ENCODE measurements around the gene GREB1L. TPM values are rescaled to one million over a fixed set of nuclear protein-coding genes. Genes with fewer than 3 reads are reported as not detected.
"Not testable (repeated sequence)": the region's sequence is repeated elsewhere in the genome, so short reads cannot be mapped to it uniquely, and the experiment has no call there.

The GREB1L gene
- total RNA-seq, 2 experiments from 2014 or later = not detected

DNA sequence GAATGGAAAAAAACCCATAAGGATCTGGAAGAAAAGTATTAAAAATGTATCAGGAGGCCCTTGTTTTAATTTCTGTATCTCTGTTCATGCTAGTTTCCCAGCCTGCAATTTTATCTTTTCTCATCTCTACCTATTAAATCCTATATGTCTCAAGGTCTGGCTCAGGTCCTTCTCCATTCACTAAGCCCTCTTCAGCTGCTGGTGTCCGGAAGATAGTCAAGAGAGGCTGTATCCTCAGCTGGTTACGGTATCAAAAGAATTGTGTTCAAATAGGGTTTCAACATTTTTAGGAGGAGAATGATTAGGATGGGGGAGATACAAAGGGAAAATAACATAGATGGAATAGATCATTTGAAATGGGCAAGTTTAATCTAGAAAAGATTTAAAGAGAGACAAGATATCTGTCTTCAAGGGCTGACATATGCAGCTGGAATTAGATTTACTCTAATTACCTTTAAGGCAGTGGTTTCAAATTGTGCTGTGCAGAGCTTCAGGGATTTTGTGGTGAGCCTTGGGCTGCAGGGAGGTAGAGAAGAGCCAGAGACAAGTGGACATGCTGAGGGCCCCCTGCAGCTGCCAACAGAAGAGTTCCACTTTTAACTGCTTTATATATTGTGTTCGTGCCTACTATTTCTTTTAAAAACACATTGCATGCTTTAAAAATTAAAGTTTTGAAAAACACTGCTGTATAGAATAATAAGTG is 24.1 kb downstream of the GREB1L start:
- CTCF ChIA-PET = no interaction called here
- no peak for DNase-seq
- Mint-ChIP-seq H3K27me3 (peaks cover 5% of the 10 kb centered on the region), H3K36me3 (ENCODE audit: low read depth) (no peaks in the 10 kb centered on the region), H3K4me1 (no peaks in the 10 kb centered on the region), H3K27ac (no peak overlapping the region), H3K9me3 (ENCODE audit: low read depth) (no peaks in the 10 kb centered on the region), H3K4me3 (no peak overlapping the region)
- POLR2A ChIA-PET = no interaction called here
- intact Hi-C loops (cut with DNase I, micrococcal nuclease) = no loop called here
- ATAC-seq = no peak

DNA sequence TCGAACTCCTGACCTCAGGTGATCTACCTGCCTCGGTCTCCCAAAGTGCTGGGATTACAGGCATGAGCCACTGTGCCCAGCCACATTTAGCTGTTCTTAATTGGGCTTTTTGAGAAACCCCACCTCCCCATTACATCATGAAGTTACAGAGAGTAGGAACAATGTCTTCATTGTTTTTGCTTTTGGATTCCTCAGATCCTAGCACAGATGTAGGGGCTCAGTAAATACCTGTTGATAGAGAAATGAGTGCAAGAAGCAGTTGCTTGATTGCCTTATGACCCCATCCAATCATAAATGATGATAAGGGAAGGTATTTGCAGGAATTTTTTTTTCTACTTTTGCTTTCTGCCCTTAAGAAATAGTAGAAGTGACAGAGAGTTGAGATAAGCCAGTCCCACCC is 25.4 kb downstream of the GREB1L start:
- intact Hi-C loops (cut with DNase I, micrococcal nuclease) = no loop called here
- H3K9me3 Mint-ChIP-seq (ENCODE audit: low read depth) = no peaks in the 10 kb centered on the region
- no peaks in the 10 kb centered on the region for H3K36me3 Mint-ChIP-seq (ENCODE audit: low read depth)
- DNase-seq (no peak), ATAC-seq (no peak)
- H3K27ac Mint-ChIP-seq = no peak overlapping the region
- H3K4me1 Mint-ChIP-seq = no peaks in the 10 kb centered on the region
- no peak overlapping the region for H3K4me3 Mint-ChIP-seq
- POLR2A ChIA-PET = no interaction called here
- CTCF ChIA-PET = no interaction called here
- H3K27me3 Mint-ChIP-seq = peaks cover 5% of the 10 kb centered on the region

DNA sequence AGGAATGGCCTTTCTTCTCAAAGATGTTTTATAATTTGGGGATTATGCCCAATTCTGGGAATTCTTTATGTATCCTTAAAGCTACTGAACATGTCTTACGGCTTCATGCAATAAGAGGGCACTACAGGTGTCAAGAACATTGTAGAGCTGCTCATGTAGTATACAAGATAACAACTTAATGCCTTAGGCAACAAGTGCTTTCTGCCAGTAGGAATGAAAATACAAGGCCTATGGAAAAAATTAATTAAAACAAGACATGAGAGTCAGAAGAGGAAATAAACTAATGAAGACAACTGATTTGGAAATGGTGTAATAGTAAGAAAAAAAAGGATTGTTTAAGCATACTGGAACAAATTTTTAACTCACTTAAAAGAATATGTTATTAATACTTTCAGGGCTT is 27.3 kb downstream of the GREB1L start:
- ATAC-seq (no peak), DNase-seq (no peak)
- Mint-ChIP-seq H3K9me3 (ENCODE audit: low read depth) (no peaks in the 10 kb centered on the region), H3K27ac (no peak overlapping the region), H3K4me3 (no peak overlapping the region), H3K27me3 (peaks cover 9% of the 10 kb centered on the region), H3K4me1 (no peaks in the 10 kb centered on the region), H3K36me3 (ENCODE audit: low read depth) (no peaks in the 10 kb centered on the region)
- ChIA-PET CTCF (no interaction called here), POLR2A (no interaction called here)
- intact Hi-C loops (cut with DNase I, micrococcal nuclease) = no loop called here

DNA sequence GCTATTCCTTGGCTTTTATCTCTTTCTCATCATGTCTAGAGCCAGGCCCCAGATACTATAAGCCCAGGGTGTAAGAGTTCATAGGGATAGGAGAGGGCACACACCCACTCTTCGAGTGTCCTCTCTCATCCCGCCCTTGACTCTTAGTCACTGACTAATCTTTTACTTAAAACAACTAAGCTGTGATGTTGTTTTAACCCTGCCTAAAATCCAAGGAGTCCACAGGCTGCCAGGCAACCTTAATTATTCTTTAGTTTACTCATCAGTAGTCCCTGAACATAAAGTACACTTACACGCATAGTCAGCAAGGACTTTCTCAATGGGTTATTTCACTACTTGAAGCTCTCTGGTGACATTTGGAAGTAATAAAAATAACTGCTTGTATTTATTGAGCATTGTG is 28.4 kb downstream of the GREB1L start:
- ATAC-seq (no peak), DNase-seq (no peak)
- Mint-ChIP-seq H3K27me3 (peaks cover 9% of the 10 kb centered on the region), H3K4me1 (no peaks in the 10 kb centered on the region), H3K27ac (no peak overlapping the region), H3K9me3 (ENCODE audit: low read depth) (no peaks in the 10 kb centered on the region), H3K4me3 (no peak overlapping the region), H3K36me3 (ENCODE audit: low read depth) (no peaks in the 10 kb centered on the region)
- intact Hi-C loops (cut with DNase I, micrococcal nuclease) = loop anchor here in 1 of 2 experiments (10.0 kb wide), 1 partner anchor 76 kb away; no protein-coding TSS in a partner anchor
- CTCF ChIA-PET = no interaction called here
- POLR2A ChIA-PET = no interaction called here

DNA sequence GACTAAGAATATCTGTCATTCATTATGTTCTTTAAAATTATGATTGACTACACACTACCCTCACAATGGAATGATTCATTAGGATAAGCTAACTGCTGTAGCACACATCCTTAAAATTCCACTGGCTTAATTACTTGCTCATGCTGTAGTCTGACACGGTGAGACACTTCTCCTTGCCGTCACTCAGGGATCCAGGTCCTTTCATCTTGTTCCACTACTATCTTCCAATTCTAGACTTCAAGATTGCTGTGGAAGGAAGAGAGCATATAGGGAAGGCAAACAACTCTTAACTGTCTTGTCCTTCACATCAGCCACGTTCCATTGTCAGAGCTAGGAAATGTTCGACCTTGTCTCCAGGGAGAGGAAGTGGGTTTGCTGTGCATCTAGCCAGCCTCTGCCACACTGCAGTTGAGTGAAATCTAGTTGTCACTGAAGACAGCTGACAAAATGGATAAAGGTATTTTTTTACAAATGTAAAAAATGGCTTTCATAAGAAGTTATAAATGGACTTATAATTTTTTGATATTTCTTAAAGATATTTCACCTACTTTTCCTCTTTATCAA is 30.1 kb downstream of the GREB1L start:
- no peak overlapping the region for H3K4me3 Mint-ChIP-seq
- intact Hi-C loops (cut with DNase I, micrococcal nuclease) = loop anchor here in 1 of 2 experiments (10.0 kb wide), 1 partner anchor 77 kb away; no protein-coding TSS in a partner anchor
- DNase-seq = no peak
- no peaks in the 10 kb centered on the region for H3K9me3 Mint-ChIP-seq (ENCODE audit: low read depth)
- ATAC-seq = no peak
- H3K36me3 Mint-ChIP-seq (ENCODE audit: low read depth) = no peaks in the 10 kb centered on the region
- no peaks in the 10 kb centered on the region for H3K4me1 Mint-ChIP-seq
- ChIA-PET CTCF (no interaction called here), POLR2A (interaction anchor here (0.6 kb wide), 1 partner anchor 315 kb away, joined by 5 read pairs; no protein-coding TSS in a partner anchor)
- peaks cover 9% of the 10 kb centered on the region for H3K27me3 Mint-ChIP-seq
- H3K27ac Mint-ChIP-seq = no peak overlapping the region

DNA sequence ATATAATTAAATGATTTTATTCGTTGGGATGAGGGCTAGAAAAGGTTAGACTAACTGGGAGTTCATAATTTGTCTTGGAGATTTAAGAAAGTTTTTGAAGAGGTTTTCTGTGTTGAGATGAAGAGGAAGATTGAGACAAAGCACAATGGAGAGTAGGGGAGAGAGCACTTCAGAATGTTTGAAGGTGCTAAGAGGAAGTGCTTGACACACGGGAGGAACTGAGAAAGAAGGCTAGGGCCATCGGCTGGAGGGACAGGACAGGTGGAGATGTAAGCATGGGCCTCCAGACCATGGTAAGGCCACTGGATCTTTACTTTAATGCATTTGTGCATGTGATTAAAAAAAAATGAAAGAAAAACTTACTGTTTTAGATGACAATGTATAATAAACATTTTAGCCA is 31.5 kb downstream of the GREB1L start:
- Mint-ChIP-seq H3K27ac (no peak overlapping the region), H3K36me3 (ENCODE audit: low read depth) (no peaks in the 10 kb centered on the region), H3K4me3 (no peak overlapping the region), H3K27me3 (peaks cover 9% of the 10 kb centered on the region), H3K4me1 (no peaks in the 10 kb centered on the region), H3K9me3 (ENCODE audit: low read depth) (no peaks in the 10 kb centered on the region)
- ChIA-PET CTCF (no interaction called here), POLR2A (no interaction called here)
- intact Hi-C loops (cut with DNase I, micrococcal nuclease) = loop anchor here in 1 of 2 experiments (10.0 kb wide), 1 partner anchor 79 kb away; no protein-coding TSS in a partner anchor
- ATAC-seq (no peak), DNase-seq (no peak)

DNA sequence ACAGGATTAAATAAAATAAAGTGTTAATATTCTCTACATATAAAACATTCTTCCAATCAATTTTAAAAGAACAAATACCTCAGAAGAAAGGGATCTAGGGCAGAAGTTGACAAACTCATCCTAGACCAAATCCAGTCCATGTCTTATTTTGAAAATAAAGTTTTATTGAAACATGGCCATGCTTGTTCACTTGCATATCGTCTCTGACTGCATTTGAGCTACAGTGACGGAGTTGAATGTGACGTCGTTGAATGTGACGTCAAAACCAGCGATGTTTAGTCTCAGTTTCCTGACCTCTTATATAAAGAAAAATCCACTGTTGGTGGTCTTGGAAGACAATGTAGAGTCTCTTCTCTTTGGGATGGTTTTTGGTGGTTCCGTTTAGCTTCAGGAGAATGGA is 33.6 kb downstream of the GREB1L start:
- no peak for ATAC-seq
- POLR2A ChIA-PET = no interaction called here
- H3K4me1 Mint-ChIP-seq = no peaks in the 10 kb centered on the region
- no peaks in the 10 kb centered on the region for H3K9me3 Mint-ChIP-seq (ENCODE audit: low read depth)
- H3K27ac Mint-ChIP-seq = no peak overlapping the region
- no peak for DNase-seq
- CTCF ChIA-PET = no interaction called here
- H3K4me3 Mint-ChIP-seq = no peak overlapping the region
- no peaks in the 10 kb centered on the region for H3K36me3 Mint-ChIP-seq (ENCODE audit: low read depth)
- intact Hi-C loops (cut with DNase I, micrococcal nuclease) = loop anchor here in 1 of 2 experiments (10.0 kb wide), 1 partner anchor 81 kb away; no protein-coding TSS in a partner anchor
- H3K27me3 Mint-ChIP-seq = peaks cover 4% of the 10 kb centered on the region

DNA sequence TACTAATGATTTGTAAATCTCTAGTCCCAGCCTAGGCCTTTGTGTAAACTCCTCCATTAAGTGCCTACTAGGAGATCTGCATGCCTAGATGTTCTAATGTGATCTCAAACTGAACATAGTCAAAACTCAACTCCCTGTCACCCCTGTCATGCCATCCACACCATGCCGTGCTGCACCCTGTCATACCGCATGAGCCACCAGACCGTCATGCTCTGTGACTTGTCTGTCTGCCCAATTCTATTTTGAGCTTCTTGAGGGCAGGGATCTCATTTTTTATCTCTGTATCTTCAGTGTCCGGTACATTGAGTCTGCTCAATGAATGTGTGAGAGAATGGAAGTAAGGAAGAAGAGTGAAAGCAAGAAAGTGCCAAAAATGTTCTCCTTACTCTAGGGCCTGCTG is 35.5 kb downstream of the GREB1L start:
- no peaks in the 10 kb centered on the region for H3K36me3 Mint-ChIP-seq (ENCODE audit: low read depth)
- intact Hi-C loops (cut with DNase I, micrococcal nuclease) = loop anchor here in 1 of 2 experiments (10.0 kb wide), 1 partner anchor 83 kb away; no protein-coding TSS in a partner anchor

DNA sequence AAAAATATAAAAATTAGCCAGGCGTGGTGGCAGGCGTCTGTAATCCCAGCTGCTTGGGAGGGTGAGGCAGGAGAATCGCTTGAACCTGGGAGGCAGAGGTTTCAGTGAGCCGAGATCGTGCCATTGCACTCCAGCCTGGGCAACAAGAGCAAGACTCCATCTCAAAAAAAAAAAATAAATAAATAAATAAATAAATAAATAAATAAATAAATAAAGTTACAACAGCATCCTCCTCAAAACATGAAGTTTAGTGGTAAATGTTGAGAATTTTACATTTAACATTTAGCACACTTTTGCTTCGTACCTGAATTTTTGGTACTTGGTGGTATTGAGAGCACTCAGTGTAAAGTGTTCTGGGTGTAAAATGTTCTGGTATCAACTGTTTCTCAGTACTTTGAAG is 36.2 kb downstream of the GREB1L start:
- intact Hi-C loops (cut with DNase I, micrococcal nuclease) = loop anchor here in 1 of 2 experiments (10.0 kb wide), 1 partner anchor 83 kb away; no protein-coding TSS in a partner anchor

More for the DNA sequence above, 35.5 kb downstream of the GREB1L start:
- CTCF ChIA-PET = no interaction called here
- Mint-ChIP-seq H3K27me3 (peaks cover 2% of the 10 kb centered on the region), H3K4me3 (no peak overlapping the region), H3K4me1 (no peaks in the 10 kb centered on the region), H3K27ac (no peak overlapping the region), H3K9me3 (ENCODE audit: low read depth) (no peaks in the 10 kb centered on the region)
- POLR2A ChIA-PET = no interaction called here
- ATAC-seq (no peak), DNase-seq (no peak)

DNA sequence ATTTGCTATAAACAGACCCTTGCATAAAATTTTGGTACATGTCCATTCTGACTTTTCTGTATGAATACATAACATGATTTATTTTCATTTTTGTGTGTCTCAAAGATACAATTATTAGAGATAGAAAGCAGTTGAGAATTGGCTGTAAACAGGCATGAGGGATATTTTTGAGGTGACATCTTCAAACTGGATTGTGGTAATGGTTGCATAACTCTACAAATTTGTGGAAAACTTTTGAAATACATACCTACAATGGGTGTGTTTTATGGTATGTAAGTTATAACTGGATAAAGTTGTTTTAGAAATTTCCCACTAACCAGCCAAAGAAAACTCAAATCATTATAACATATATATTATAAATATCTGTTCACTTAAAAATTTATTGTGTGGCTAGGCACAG is 39.6 kb downstream of the GREB1L start:
- intact Hi-C loops (cut with DNase I, micrococcal nuclease) = no loop called here
- Mint-ChIP-seq H3K27ac (no peak overlapping the region), H3K27me3 (peaks cover 4% of the 10 kb centered on the region), H3K36me3 (ENCODE audit: low read depth) (no peaks in the 10 kb centered on the region), H3K9me3 (ENCODE audit: low read depth) (no peaks in the 10 kb centered on the region), H3K4me3 (no peak overlapping the region), H3K4me1 (no peaks in the 10 kb centered on the region)
- CTCF ChIA-PET = no interaction called here
- POLR2A ChIA-PET = no interaction called here
- DNase-seq (no peak), ATAC-seq (no peak)

More for the DNA sequence above, 36.2 kb downstream of the GREB1L start:
- H3K9me3 Mint-ChIP-seq (ENCODE audit: low read depth); POLR2A ChIA-PET; CTCF ChIA-PET; H3K27ac Mint-ChIP-seq; H3K36me3 Mint-ChIP-seq (ENCODE audit: low read depth); DNase-seq; ATAC-seq; H3K4me1 Mint-ChIP-seq; H3K4me3 Mint-ChIP-seq; H3K27me3 Mint-ChIP-seq: not testable (repeated sequence)

GRCh38 chr18:21284540-21284939 is 42.5 kb downstream of the GREB1L start:
- H3K36me3 Mint-ChIP-seq (ENCODE audit: low read depth) = no peaks in the 10 kb centered on the region

DNA sequence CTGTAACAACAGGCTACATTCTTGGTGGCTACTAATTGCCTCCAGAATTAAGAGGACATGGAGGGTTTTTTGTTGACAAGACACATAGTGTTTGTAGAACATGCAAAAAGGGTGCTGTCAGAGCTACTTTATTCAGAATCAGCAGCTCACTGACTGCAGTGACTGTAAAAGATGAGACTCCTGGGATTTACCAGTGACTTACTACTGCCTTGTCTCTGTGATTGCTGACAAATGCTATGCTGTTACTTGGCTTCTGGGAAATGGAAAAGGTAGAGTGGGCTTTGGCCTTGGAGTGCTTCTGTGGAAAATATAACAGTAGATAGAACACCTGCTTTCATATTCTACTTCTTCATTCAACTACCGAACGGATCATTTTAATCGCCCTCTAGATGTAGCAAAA is 47.8 kb downstream of the GREB1L start:
- H3K4me3 Mint-ChIP-seq = no peak overlapping the region
- H3K36me3 Mint-ChIP-seq (ENCODE audit: low read depth) = no peaks in the 10 kb centered on the region
- H3K27ac Mint-ChIP-seq = no peak overlapping the region
- peaks cover 15% of the 10 kb centered on the region for H3K27me3 Mint-ChIP-seq
- ChIA-PET POLR2A (no interaction called here), CTCF (no interaction called here)
- H3K9me3 Mint-ChIP-seq (ENCODE audit: low read depth) = no peaks in the 10 kb centered on the region
- intact Hi-C loops (cut with DNase I, micrococcal nuclease) = loop anchor here in 1 of 2 experiments (10.0 kb wide), 1 partner anchor 45 kb away; the partner anchor contains the start of gene GREB1L
- ATAC-seq = no peak
- H3K4me1 Mint-ChIP-seq = no peaks in the 10 kb centered on the region
- no peak for DNase-seq

More at GRCh38 chr18:21284540-21284939, 42.5 kb downstream of the GREB1L start:
- ChIA-PET POLR2A (no interaction called here), CTCF (no interaction called here)
- Mint-ChIP-seq H3K27me3 (peaks cover 6% of the 10 kb centered on the region), H3K4me1 (no peaks in the 10 kb centered on the region), H3K9me3 (ENCODE audit: low read depth) (no peaks in the 10 kb centered on the region), H3K27ac (no peak overlapping the region), H3K4me3 (no peak overlapping the region)
- ATAC-seq = no peak
- intact Hi-C loops (cut with DNase I, micrococcal nuclease) = no loop called here
- DNase-seq = no peak
